Liver (tissue), 3 donors: Measurements from ENCODE around the gene CBX2.

Experiments used
- ATF3 ChIP-seq: IDR thresholded peaks from 2 replicates; pipeline ENCODE4 v1.6.1; 2016; ENCODE audit warnings: antibody characterized with exemption
- CTCF ChIP-seq: fragments of 150-350 bp; IDR thresholded peaks from 2 replicates; pipeline ENCODE4 v1.5.1; 2017; ENCODE audit warnings: improper control_type of control experiment, low read depth, low read length; ENCODE audit not compliant: missing input control
- EGR1 ChIP-seq, 2 donors: IDR thresholded peaks; 2 replicates each; pipeline ENCODE4 v1.6.1; 2016 to 2018; ENCODE audit warnings: antibody characterized with exemption in 2 of 2, low read depth in 2 of 2
- HNF4A ChIP-seq, 2 donors: conservative IDR thresholded peaks; 2 replicates each; pipeline ENCODE4 v1.6.1; 2016; ENCODE audit warnings: antibody characterized with exemption in 2 of 2, mild to moderate bottlenecking in 2 of 2
- MAX ChIP-seq: IDR thresholded peaks from 2 replicates; pipeline ENCODE4 v1.6.1; 2016; ENCODE audit warnings: antibody characterized with exemption
- RAD21 ChIP-seq, 2 donors: IDR thresholded peaks; 2 replicates each; pipeline ENCODE4 v1.6.1; 2016; ENCODE audit warnings: antibody characterized with exemption in 2 of 2, mild to moderate bottlenecking in 2 of 2
- TAF1 ChIP-seq: conservative IDR thresholded peaks from 2 replicates; pipeline ENCODE4 v1.6.1; 2016; ENCODE audit warnings: antibody characterized with exemption, mild to moderate bottlenecking
- donor health status: healthy.
- donor health status: healthy.

GRCh38 chr17:79831265-79832217 is 53.6 kb downstream of the CBX2 start:
- TF ChIP-seq CTCF (no peak), MAX (no peak), HNF4A (conservative IDR thresholded peaks at IDR 0.05) (peak; percentile 11 to 35), ATF3 (no peak), RAD21 (IDR thresholded peaks at IDR 0.05) (peak in 1 of 2 donors; percentile 10), EGR1 (IDR thresholded peaks at IDR 0.05; ENCODE audit: low read depth in 2 of 2) (no peak), TAF1 (no peak)
